Uterus (tissue), 4 donors: Measurements from ENCODE around the gene CAMK2N1. TPM values are rescaled to one million over a fixed set of nuclear protein-coding genes. Genes with fewer than 3 reads are reported as not detected.
A peak's percentile ranks its signal among the peaks of the same experiment; 100 is the strongest.

Experiments
- DNase-seq, 2 donors: peaks; one replicate each; pipeline ENCODE4 v3.0.0-alpha.2; 2019 to 2020
- H3K27ac ChIP-seq, 2 donors: fragments of 200-600 bp; sonication (generic); 1 replicate in 1 of 2; 2 replicates in 1 of 2; pipeline ENCODE4 v1.5.1; 2016 to 2018
- H3K27me3 ChIP-seq, 2 donors: fragments of 200-600 bp; sonication (generic); one replicate each; pipeline ENCODE4 v1.5.1; 2018 to 2019; ENCODE audit warnings: control low read depth in 1 of 2
- H3K36me3 ChIP-seq, 2 donors: fragments of 200-600 bp; sonication (generic); one replicate each; pipeline ENCODE4 v1.5.1; 2019; ENCODE audit warnings: control low read depth in 1 of 2
- H3K4me1 ChIP-seq, 2 donors: fragments of 200-600 bp; sonication (generic); one replicate each; pipeline ENCODE4 v1.5.1; 2018 to 2019; ENCODE audit warnings: control low read depth in 1 of 2
- H3K4me3 ChIP-seq, 2 donors: fragments of 200-600 bp; sonication (generic); 1 replicate in 1 of 2; 2 replicates in 1 of 2; pipeline ENCODE4 v1.5.1; 2018 to 2019; ENCODE audit warnings: mild to moderate bottlenecking in 1 of 2
- H3K9me3 ChIP-seq, 2 donors: fragments of 200-600 bp; sonication (generic); one replicate each; pipeline ENCODE4 v1.5.1; 2019; ENCODE audit warnings: control low read depth in 1 of 2
- CTCF ChIP-seq, 4 experiments: fragments of 200-600 bp in 2 of 4; fragments of 450-650 bp in 2 of 4; sonication (generic) in 2 of 4; IDR thresholded peaks; one replicate each; pipeline ENCODE4 v1.5.1; 2016 to 2019; ENCODE audit warnings: antibody characterized with exemption in 4 of 4, mild to moderate bottlenecking in 2 of 4, moderate library complexity in 1 of 4
- POLR2A ChIP-seq, 2 donors: fragments of 450-650 bp; IDR thresholded peaks; one replicate each; pipeline ENCODE4 v1.6.1; 2016; ENCODE audit warnings: antibody characterized with exemption in 2 of 2, mild to moderate bottlenecking in 1 of 2, moderate library complexity in 1 of 2
- intact Hi-C: fragments of 100-400 bp; cut with DNase I; formaldehyde crosslinking; loops from one replicate; pipeline ENCODE4 v1.15.1; 2023; ENCODE audit warnings: low total_unique reads
- total RNA-seq, 4 donors: library from RNA; depleted of rRNA in 3 of 4; stranded (reverse); fragments of >200 nt in 3 of 4; gene quantifications; one replicate each; pipeline versions ENCODE4 v1.1.0 to v1.2.4, GENCODE V29; 2014 to 2023
- donor health status: DM: yes; HTN: yes; CAD: no.

CAMK2N1 gene
- total RNA-seq, 4 donors from 2014 or later = 12.6 to 37.3 (median 19.4) TPM

GRCh38 chr1:20474333-20474975 lies 11.6 kb downstream of the CAMK2N1 start:
- no peak for DNase-seq
- Histone ChIP-seq H3K27me3 (no peaks in the 10 kb centered on the region), H3K9me3 (no peaks in the 10 kb centered on the region), H3K27ac (no peak overlapping the region), H3K4me1 (peaks cover 0 to 11% of the 10 kb centered on the region in 2 donors), H3K36me3 (no peaks in the 10 kb centered on the region), H3K4me3 (no peak overlapping the region)
- intact Hi-C loops = no loop called here
- no peak for TF ChIP-seq CTCF (IDR thresholded peaks at IDR 0.05)
- no peak for TF ChIP-seq POLR2A (IDR thresholded peaks at IDR 0.05)

GRCh38 chr1:20473894-20474293 lies 12.1 kb downstream of the CAMK2N1 start:
- no peaks in the 10 kb centered on the region for H3K9me3 ChIP-seq
- no peaks in the 10 kb centered on the region for H3K36me3 ChIP-seq
- H3K4me1 ChIP-seq = peaks cover 0 to 11% of the 10 kb centered on the region in 2 donors
- no peak for TF ChIP-seq CTCF (IDR thresholded peaks at IDR 0.05)
- TF ChIP-seq POLR2A (IDR thresholded peaks at IDR 0.05) = no peak
- H3K27ac ChIP-seq = no peak overlapping the region
- intact Hi-C loops = no loop called here
- no peak for DNase-seq
- no peaks in the 10 kb centered on the region for H3K27me3 ChIP-seq
- H3K4me3 ChIP-seq = no peak overlapping the region

GRCh38 chr1:20472860-20473711 lies 12.9 kb downstream of the CAMK2N1 start:
- intact Hi-C loops = no loop called here
- H3K27me3 ChIP-seq = no peaks in the 10 kb centered on the region
- peak; percentile 53 to 57 for DNase-seq

GRCh38 chr1:20472121-20472520 lies 13.9 kb downstream of the CAMK2N1 start:
- no peaks in the 10 kb centered on the region for H3K27me3 ChIP-seq
- no peak for TF ChIP-seq POLR2A (IDR thresholded peaks at IDR 0.05)
- TF ChIP-seq CTCF (IDR thresholded peaks at IDR 0.05) = no peak
- intact Hi-C loops = no loop called here

More at GRCh38 chr1:20472860-20473711, 12.9 kb downstream of the CAMK2N1 start:
- no peak for TF ChIP-seq POLR2A (IDR thresholded peaks at IDR 0.05)
- TF ChIP-seq CTCF (IDR thresholded peaks at IDR 0.05) = no peak
- Histone ChIP-seq H3K4me1 (peaks cover 0 to 11% of the 10 kb centered on the region in 2 donors), H3K4me3 (no peak overlapping the region), H3K36me3 (no peaks in the 10 kb centered on the region), H3K27ac (no peak overlapping the region), H3K9me3 (no peaks in the 10 kb centered on the region)

GRCh38 chr1:20470194-20470593 lies 15.8 kb downstream of the CAMK2N1 start:
- no peaks in the 10 kb centered on the region for H3K36me3 ChIP-seq
- no peak overlapping the region for H3K4me3 ChIP-seq
- intact Hi-C loops = no loop called here
- no peaks in the 10 kb centered on the region for H3K9me3 ChIP-seq
- no peak overlapping the region for H3K27ac ChIP-seq
- TF ChIP-seq POLR2A (IDR thresholded peaks at IDR 0.05) (no peak), CTCF (IDR thresholded peaks at IDR 0.05) (no peak)
- no peak for DNase-seq
- no peaks in the 10 kb centered on the region for H3K27me3 ChIP-seq
- H3K4me1 ChIP-seq = no peaks in the 10 kb centered on the region

More at GRCh38 chr1:20472121-20472520, 13.9 kb downstream of the CAMK2N1 start:
- no peak for DNase-seq
- no peaks in the 10 kb centered on the region for H3K36me3 ChIP-seq
- no peaks in the 10 kb centered on the region for H3K9me3 ChIP-seq
- H3K4me3 ChIP-seq = no peak overlapping the region
- H3K4me1 ChIP-seq = peaks cover 0 to 7% of the 10 kb centered on the region in 2 donors
- H3K27ac ChIP-seq = no peak overlapping the region
